Parietal lobe (tissue), 1 donor: ENCODE measurements around the gene HDAC10. TPM values are rescaled to one million over a fixed set of nuclear protein-coding genes. Genes with fewer than 3 reads are reported as not detected.

Source experiments
- total RNA-seq: library from RNA; depleted of rRNA; stranded (reverse); fragments of >200 nt; gene quantifications from one replicate; pipeline ENCODE4 v1.2.3, GENCODE V29; 2014

Gene HDAC10
- total RNA-seq = 51.6 TPM

GRCh38 chr22:50250555-50251476, at the start of gene HDAC10:
TSS of gene HDAC10 (minus strand) at chr22:50251265. CDS start at chr22:50251032, 233 bp downstream.

GRCh38 chr22:50269970-50270665, 19.1 kb upstream of the HDAC10 start, which contains the start of gene MAPK11:
TSS of gene MAPK11 (minus strand) at chr22:50270380. CDS start at chr22:50270292, 88 bp downstream.

GRCh38 chr22:50261615-50262459, 10.8 kb upstream of the HDAC10 start, which contains the start of gene MAPK12:
TSS of gene MAPK12 (minus strand) at chr22:50261683. CDS start at chr22:50261509, 174 bp downstream.

GRCh38 chr22:50244420-50245213, 6.4 kb downstream of the HDAC10 start, which contains the start of gene TUBGCP6:
TSS of gene TUBGCP6 (minus strand) at chr22:50245023. CDS start at chr22:50244459, 564 bp downstream.

GRCh38 chr22:50200461-50201190, 50.4 kb downstream of the HDAC10 start, which contains the start of gene SELENOO:
TSS of gene SELENOO (plus strand) at chr22:50201011. CDS start at chr22:50201037, 26 bp downstream.

Other genes with a start within 250 kb of the HDAC10 start
- 0.31 TPM for gene IL17REL, start 238.5 kb downstream of the HDAC10 start, total RNA-seq
- gene TTLL8, start 193.0 kb downstream of the HDAC10 start, total RNA-seq = not detected
- 23.8 TPM for gene MLC1, start 165.8 kb downstream of the HDAC10 start, total RNA-seq
- 1.9 TPM for gene MOV10L1, start 161.3 kb downstream of the HDAC10 start, total RNA-seq
- gene PANX2, start 80.5 kb downstream of the HDAC10 start, total RNA-seq = 4.7 TPM
- 5.9 TPM for gene TRABD, start 65.4 kb downstream of the HDAC10 start, total RNA-seq
- 13.8 TPM for gene SELENOO, start 50.3 kb downstream of the HDAC10 start, total RNA-seq
- gene TUBGCP6, start 6.2 kb downstream of the HDAC10 start, total RNA-seq = 83.9 TPM
- 28.8 TPM for gene MAPK12, start 10.4 kb upstream of the HDAC10 start, total RNA-seq
- gene MAPK11, start 19.1 kb upstream of the HDAC10 start, total RNA-seq = 41.6 TPM
- 87.6 TPM for gene PLXNB2, start 56.4 kb upstream of the HDAC10 start, total RNA-seq
- gene DENND6B, start 75.7 kb upstream of the HDAC10 start, total RNA-seq = 26.0 TPM
- 98.9 TPM for gene PPP6R2, start 92.1 kb upstream of the HDAC10 start, total RNA-seq
- 131 TPM for gene SBF1, start 223.8 kb upstream of the HDAC10 start, total RNA-seq
- under 0.01 TPM for gene ADM2, start 230.3 kb upstream of the HDAC10 start, total RNA-seq
- not detected for gene MIOX, start 235.6 kb upstream of the HDAC10 start, total RNA-seq